H9 (cell line): Measurements from ENCODE around the gene ORAI2. TPM values are rescaled to one million over a fixed set of nuclear protein-coding genes. Genes with fewer than 3 reads are reported as not detected.
"Not testable (repeated sequence)": the region's sequence is repeated elsewhere in the genome, so short reads cannot be mapped to it uniquely, and the experiment has no call there.

Experiments
- DNase-seq: peaks from one replicate; pipeline ENCODE4 v3.0.0-alpha.2; 2017
- H2AFZ ChIP-seq: one replicate; pipeline ENCODE4 v1.6.1; 2013; ENCODE audit warnings: mild to moderate bottlenecking, low read length, control low read depth, moderate library complexity
- H2AK5ac ChIP-seq: 2 replicates; pipeline ENCODE4 v1.6.1; 2013; ENCODE audit warnings: low read length, control low read depth, mixed read lengths; ENCODE audit not compliant: insufficient read length
- H2BK120ac ChIP-seq: one replicate; pipeline ENCODE4 v1.6.1; 2013; ENCODE audit warnings: low read depth, mild to moderate bottlenecking, low read length, control low read depth, inconsistent platforms; ENCODE audit not compliant: poor library complexity, severe bottlenecking
- H2BK12ac ChIP-seq: 2 replicates; pipeline ENCODE4 v1.6.1; 2013; ENCODE audit warnings: low read length, control low read depth, mixed read lengths, low read depth; ENCODE audit not compliant: insufficient read length
- H2BK15ac ChIP-seq: 2 replicates; pipeline ENCODE4 v1.6.1; 2013; ENCODE audit warnings: low read depth, low read length, control low read depth
- H2BK20ac ChIP-seq: one replicate; pipeline ENCODE4 v1.6.1; 2013; ENCODE audit warnings: low read depth, mild to moderate bottlenecking, low read length, control low read depth, inconsistent platforms; ENCODE audit not compliant: poor library complexity, severe bottlenecking
- H2BK5ac ChIP-seq: 2 replicates; pipeline ENCODE4 v1.6.1; 2013; ENCODE audit warnings: low read length, control low read depth, mixed read lengths; ENCODE audit not compliant: insufficient read length
- H3K14ac ChIP-seq: 2 replicates; pipeline ENCODE4 v1.6.1; 2013; ENCODE audit warnings: low read length, control low read depth; ENCODE audit not compliant: insufficient read depth
- H3K18ac ChIP-seq: 2 replicates; pipeline ENCODE4 v1.6.1; 2013; ENCODE audit warnings: low read depth, mild to moderate bottlenecking, mixed read lengths, low read length, control low read depth; ENCODE audit not compliant: insufficient read length
- H3K23ac ChIP-seq: 2 replicates; pipeline ENCODE4 v1.6.1; 2013; ENCODE audit warnings: low read length, control low read depth, mixed read lengths, low read depth; ENCODE audit not compliant: insufficient read length
- H3K23me2 ChIP-seq: 2 replicates; pipeline ENCODE4 v1.6.1; 2013; ENCODE audit warnings: low read depth, mild to moderate bottlenecking, mixed read lengths, low read length, control low read depth; ENCODE audit not compliant: insufficient read length, poor library complexity, severe bottlenecking
- H3K27ac ChIP-seq: 2 replicates; pipeline ENCODE4 v1.5.1; 2013; ENCODE audit warnings: low read length, control low read depth, mixed read lengths, low read depth; ENCODE audit not compliant: insufficient read length
- H3K27me3 ChIP-seq: 2 replicates; pipeline ENCODE4 v1.6.1; 2013; ENCODE audit warnings: low read length, control low read depth, inconsistent platforms; ENCODE audit not compliant: insufficient read depth
- H3K4ac ChIP-seq: 2 replicates; pipeline ENCODE4 v1.6.1; 2013; ENCODE audit warnings: low read depth, mild to moderate bottlenecking, control low read depth, inconsistent platforms, low read length, moderate library complexity
- H3K4me1 ChIP-seq: 2 replicates; pipeline ENCODE4 v1.6.1; 2013; ENCODE audit warnings: low read length, control low read depth, inconsistent platforms; ENCODE audit not compliant: insufficient read depth
- H3K4me2 ChIP-seq: 2 replicates; pipeline ENCODE4 v1.6.1; 2013; ENCODE audit warnings: low read length, control low read depth, mixed read lengths; ENCODE audit not compliant: insufficient read length, insufficient read depth
- H3K56ac ChIP-seq: 2 replicates; pipeline ENCODE4 v1.6.1; 2013; ENCODE audit warnings: low read depth, mild to moderate bottlenecking, mixed read lengths, low read length, control low read depth; ENCODE audit not compliant: insufficient read length
- H3K79me1 ChIP-seq: 2 replicates; pipeline ENCODE4 v1.6.1; 2013; ENCODE audit warnings: low read depth, mild to moderate bottlenecking, moderate library complexity, low read length, control low read depth, inconsistent platforms; ENCODE audit not compliant: insufficient read depth, poor library complexity, severe bottlenecking
- H3K79me2 ChIP-seq: 2 replicates; pipeline ENCODE4 v1.6.1; 2013; ENCODE audit warnings: low read length, control low read depth, inconsistent platforms; ENCODE audit not compliant: insufficient read depth
- H3K9ac ChIP-seq: 2 replicates; pipeline ENCODE4 v1.6.1; 2013; ENCODE audit warnings: low read length, control low read depth, mixed read lengths; ENCODE audit not compliant: insufficient read length; ENCODE audit errors: extremely low read depth
- H3K9me3 ChIP-seq: one replicate; pipeline ENCODE4 v1.6.1; 2013; ENCODE audit warnings: low read depth, low read length, inconsistent platforms; ENCODE audit not compliant: control insufficient read depth
- H3T11ph ChIP-seq: one replicate; pipeline ENCODE4 v1.6.1; 2013; ENCODE audit warnings: mild to moderate bottlenecking, low read length, control low read depth, inconsistent platforms
- H4K20me1 ChIP-seq: one replicate; pipeline ENCODE4 v1.6.1; 2013; ENCODE audit not compliant: control insufficient read depth, insufficient read length, insufficient read depth
- H4K5ac ChIP-seq: 2 replicates; pipeline ENCODE4 v1.6.1; 2013; ENCODE audit warnings: low read depth, mild to moderate bottlenecking, mixed read lengths, low read length, control low read depth; ENCODE audit not compliant: insufficient read length
- H4K8ac ChIP-seq: replicated peaks from 2 replicates; pipeline ENCODE4 v1.6.1; 2013; ENCODE audit warnings: low read length, control low read depth, mixed read lengths, low read depth; ENCODE audit not compliant: insufficient read length
- H4K91ac ChIP-seq: 2 replicates; pipeline ENCODE4 v1.6.1; 2013; ENCODE audit warnings: low read depth, mild to moderate bottlenecking, moderate library complexity, mixed read lengths, low read length, control low read depth; ENCODE audit not compliant: insufficient read length
- H3K27ac Mint-ChIP-seq, 3 experiments: 2 replicates in 2 of 3; 3 replicates in 1 of 3; pipeline ENCODE4 v1.8.0; 2020 to 2021; ENCODE audit warnings: mixed read lengths in 3 of 3, mild to moderate bottlenecking in 1 of 3, moderate library complexity in 1 of 3
- H3K27me3 Mint-ChIP-seq: 2 replicates; pipeline ENCODE4 v1.8.0; 2021; ENCODE audit warnings: low read depth, mild to moderate bottlenecking, moderate library complexity, mixed read lengths
- H3K36me3 Mint-ChIP-seq, 3 experiments: 2 replicates in 2 of 3; 3 replicates in 1 of 3; pipeline ENCODE4 v1.8.0; 2020 to 2021; ENCODE audit warnings: low read depth in 3 of 3, mixed read lengths in 3 of 3; ENCODE audit not compliant: insufficient read depth in 1 of 3
- H3K4me1 Mint-ChIP-seq, 2 experiments: 2 replicates each; pipeline ENCODE4 v1.8.0; 2020; ENCODE audit warnings: mixed read lengths in 2 of 2
- H3K4me3 Mint-ChIP-seq, 2 experiments: 2 replicates in 1 of 2; 3 replicates in 1 of 2; pipeline ENCODE4 v1.8.0; 2020 to 2021; ENCODE audit warnings: mild to moderate bottlenecking in 2 of 2, mixed read lengths in 2 of 2, moderate library complexity in 1 of 2
- H3K9me3 Mint-ChIP-seq, 2 experiments: 2 replicates in 1 of 2; 3 replicates in 1 of 2; pipeline ENCODE4 v1.8.0; 2020; ENCODE audit warnings: mild to moderate bottlenecking in 2 of 2, mixed read lengths in 2 of 2, moderate library complexity in 1 of 2
- WGBS: extraction: QIAGEN DNeasy Blood & Tissue Kit; methylation state at CpG from one replicate; pipeline ENCODE4 v1.1.7; 2013; ENCODE audit warnings: missing lambda C conversion rate, low lambda C conversion rate, mixed read lengths; ENCODE audit not compliant: insufficient read length; ENCODE audit errors: extremely low coverage; 5-methylcytosine and 5-hydroxymethylcytosine counted together
- total RNA-seq: library from RNA; stranded (reverse); gene quantifications from 2 replicates; pipeline ENCODE4 v1.2.1, GENCODE V29; 2021

ORAI2 gene
- total RNA-seq, 1 experiment from 2014 or later: 26.6 TPM

- H2BK15ac ChIP-seq, H2BK5ac ChIP-seq, H2BK20ac ChIP-seq, H3K23ac ChIP-seq, H4K5ac ChIP-seq, H3K79me1 ChIP-seq, H3K56ac ChIP-seq, H3K23me2 ChIP-seq, H3T11ph ChIP-seq, H4K91ac ChIP-seq, H3K9me3 ChIP-seq, H2BK12ac ChIP-seq, H3K36me3 Mint-ChIP-seq, H3K9me3 Mint-ChIP-seq, H3K14ac ChIP-seq, H4K20me1 ChIP-seq, H3K4me2 ChIP-seq, H3K9ac ChIP-seq, H3K4me1 Mint-ChIP-seq, H4K8ac ChIP-seq, H3K27me3 Mint-ChIP-seq, H3K4ac ChIP-seq, H2AK5ac ChIP-seq, H2BK120ac ChIP-seq, H3K4me1 ChIP-seq, H3K27me3 ChIP-seq, H3K4me3 Mint-ChIP-seq, DNase-seq, H3K18ac ChIP-seq, H3K27ac Mint-ChIP-seq, H2AFZ ChIP-seq, H3K79me2 ChIP-seq, H3K27ac ChIP-seq: not testable (repeated sequence)
- WGBS: no CpG with 5 or more reads among the region's 67 CpGs
These were observed 61.2 kb downstream of the ORAI2 start for GRCh38 chr7:102494473-102495149.

- H3K4me1 ChIP-seq, H3K36me3 Mint-ChIP-seq, H2BK120ac ChIP-seq, H3K4me3 Mint-ChIP-seq, H4K8ac ChIP-seq, H3K4me1 Mint-ChIP-seq, H2BK15ac ChIP-seq, H3K79me1 ChIP-seq, H3K79me2 ChIP-seq, H3K4me2 ChIP-seq, H2BK5ac ChIP-seq, H3K27ac Mint-ChIP-seq, H3K4ac ChIP-seq, H2BK12ac ChIP-seq, H4K5ac ChIP-seq, H2AK5ac ChIP-seq, H3K18ac ChIP-seq, H3K23ac ChIP-seq, H3K56ac ChIP-seq, H2BK20ac ChIP-seq, H4K91ac ChIP-seq, H3K9ac ChIP-seq, H3K27ac ChIP-seq, H3K9me3 Mint-ChIP-seq, H3K14ac ChIP-seq, H3K9me3 ChIP-seq, H4K20me1 ChIP-seq, DNase-seq, H3K27me3 ChIP-seq, H2AFZ ChIP-seq, H3T11ph ChIP-seq, H3K27me3 Mint-ChIP-seq, H3K23me2 ChIP-seq: not testable (repeated sequence)
- no CpG with 5 or more reads among the region's 10 CpGs for WGBS
These were observed 63.5 kb downstream of the ORAI2 start for GRCh38 chr7:102496861-102497260.
